NCI-H2171 (cell line): ENCODE data around the gene PRR35.
"Not testable (repeated sequence)": the region's sequence is repeated elsewhere in the genome, so short reads cannot be mapped to it uniquely, and the experiment has no call there.

Experiments used
- DNase-seq: peaks from one replicate; lab custom pipeline; 2025; lab: John Stamatoyannopoulos, UW

PRR35 gene

DNA sequence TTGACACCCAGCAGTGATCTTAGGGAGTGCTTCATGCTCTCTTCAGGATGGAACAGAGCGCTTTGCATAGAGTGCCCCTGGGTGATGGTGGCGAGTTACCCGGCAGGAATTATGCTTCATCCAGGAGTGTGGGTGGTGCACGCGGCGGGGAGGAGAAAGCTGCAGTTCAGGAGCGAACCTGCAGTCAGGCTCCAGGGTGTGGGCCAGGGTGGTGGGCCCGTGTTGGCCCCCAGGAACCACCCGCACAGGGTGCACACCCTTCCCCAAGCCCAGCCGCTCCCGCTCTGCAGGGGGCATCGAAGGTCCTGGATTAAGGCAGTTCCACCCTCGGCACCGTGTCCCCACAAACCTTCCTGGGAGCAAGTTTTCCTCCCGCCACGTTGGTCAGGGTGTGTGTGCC, 33.6 kb downstream of the PRR35 start:
- DNase-seq = no peak

DNA sequence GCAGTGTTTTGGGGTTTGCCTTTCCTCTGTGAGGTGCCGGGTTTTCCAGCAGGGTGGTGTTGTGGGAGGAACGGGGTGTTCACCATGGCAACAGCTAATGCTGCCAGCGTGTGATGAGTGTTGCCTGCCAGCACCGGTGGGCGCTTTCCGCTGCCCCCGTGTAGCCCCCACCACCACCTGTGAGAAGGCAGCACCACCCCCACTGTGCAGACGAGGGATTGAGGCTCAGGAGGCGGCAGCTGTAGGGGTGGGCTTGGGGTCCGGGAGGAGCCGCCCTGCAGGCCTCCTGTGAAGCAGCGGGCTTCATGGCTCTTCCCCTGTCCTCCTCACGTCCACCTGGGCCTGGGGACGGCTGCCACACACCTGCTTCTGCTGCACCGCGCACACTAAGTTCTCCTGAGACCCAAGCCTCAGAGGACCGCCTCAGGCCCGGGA, 34.9 kb downstream of the PRR35 start:
- DNase-seq = no peak

DNA sequence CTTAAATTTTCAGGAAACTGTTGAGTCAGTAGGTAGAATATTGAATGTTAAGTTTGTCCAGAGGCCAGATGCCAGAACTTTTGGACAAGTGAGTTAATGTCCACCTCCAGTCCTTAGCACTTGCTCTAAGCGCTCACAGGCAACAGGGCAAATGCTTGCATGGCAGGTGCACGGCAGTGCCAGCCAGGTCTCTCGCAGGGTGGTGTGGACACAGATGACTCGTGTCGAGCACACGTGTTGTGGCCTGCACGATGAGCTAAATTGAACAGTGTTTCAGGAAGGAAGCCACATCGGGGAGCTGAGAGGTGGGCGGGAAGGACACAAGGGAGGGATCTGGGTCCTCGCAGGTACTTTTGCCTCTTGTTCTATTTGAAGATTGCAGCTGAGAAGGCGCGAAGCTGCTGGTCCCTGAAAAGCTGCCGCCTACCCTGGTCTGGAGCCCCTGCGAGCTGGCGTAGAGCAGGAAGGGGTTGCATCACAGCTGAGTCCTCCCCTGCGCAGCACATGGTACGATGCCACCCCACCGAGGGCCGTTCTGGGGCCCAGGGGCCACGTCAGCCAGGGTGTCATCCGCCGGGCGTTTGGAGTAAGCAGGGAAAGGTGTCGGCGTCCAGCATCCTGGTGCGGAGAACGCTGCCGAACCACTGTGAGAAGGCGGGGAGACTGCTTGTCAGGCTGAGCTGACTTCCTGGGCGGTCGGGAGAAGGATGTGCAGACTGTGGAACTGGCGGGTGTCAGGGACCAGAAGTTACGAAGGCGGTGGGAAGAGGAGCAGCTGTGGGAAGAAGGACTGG, 35.9 kb downstream of the PRR35 start:
- DNase-seq = no peak

DNA sequence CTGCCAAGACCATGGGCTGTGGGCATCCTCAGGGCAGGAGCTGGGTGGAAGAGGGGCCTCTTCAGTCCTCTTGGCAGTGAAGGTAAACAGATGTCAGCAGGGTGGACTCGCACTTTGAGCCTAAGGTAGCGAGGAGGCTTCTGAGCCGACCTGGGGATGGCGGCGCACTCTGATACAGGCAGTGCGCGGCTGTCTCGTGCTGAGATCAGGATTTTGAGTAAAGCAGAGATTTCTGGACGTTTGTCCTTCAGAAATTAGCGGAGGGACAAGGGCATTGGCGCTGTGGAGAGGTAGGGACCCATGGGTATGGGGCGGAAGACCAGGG, 36.5 kb downstream of the PRR35 start:
- no peak for DNase-seq

DNA sequence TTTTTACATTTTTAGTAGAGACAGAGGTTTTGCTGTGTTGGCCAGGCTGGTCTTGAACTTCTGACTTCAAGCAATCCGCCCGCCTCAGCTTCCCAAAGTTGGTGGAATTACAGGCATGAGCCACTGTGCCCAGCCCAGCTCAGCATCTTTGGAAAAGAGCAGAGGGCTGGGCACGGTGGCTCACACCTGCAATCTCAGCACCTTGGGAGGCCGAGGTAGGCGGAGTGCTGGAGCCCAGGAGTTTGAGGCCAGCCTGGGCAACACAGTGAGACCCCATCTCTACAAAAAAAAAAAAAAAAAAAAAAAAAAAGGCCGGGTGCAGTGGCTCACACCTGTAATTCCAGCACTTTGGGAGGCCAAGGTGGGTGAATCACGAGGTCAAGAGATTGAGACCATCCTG, 37.5 kb downstream of the PRR35 start:
- not testable (repeated sequence) for DNase-seq

DNA sequence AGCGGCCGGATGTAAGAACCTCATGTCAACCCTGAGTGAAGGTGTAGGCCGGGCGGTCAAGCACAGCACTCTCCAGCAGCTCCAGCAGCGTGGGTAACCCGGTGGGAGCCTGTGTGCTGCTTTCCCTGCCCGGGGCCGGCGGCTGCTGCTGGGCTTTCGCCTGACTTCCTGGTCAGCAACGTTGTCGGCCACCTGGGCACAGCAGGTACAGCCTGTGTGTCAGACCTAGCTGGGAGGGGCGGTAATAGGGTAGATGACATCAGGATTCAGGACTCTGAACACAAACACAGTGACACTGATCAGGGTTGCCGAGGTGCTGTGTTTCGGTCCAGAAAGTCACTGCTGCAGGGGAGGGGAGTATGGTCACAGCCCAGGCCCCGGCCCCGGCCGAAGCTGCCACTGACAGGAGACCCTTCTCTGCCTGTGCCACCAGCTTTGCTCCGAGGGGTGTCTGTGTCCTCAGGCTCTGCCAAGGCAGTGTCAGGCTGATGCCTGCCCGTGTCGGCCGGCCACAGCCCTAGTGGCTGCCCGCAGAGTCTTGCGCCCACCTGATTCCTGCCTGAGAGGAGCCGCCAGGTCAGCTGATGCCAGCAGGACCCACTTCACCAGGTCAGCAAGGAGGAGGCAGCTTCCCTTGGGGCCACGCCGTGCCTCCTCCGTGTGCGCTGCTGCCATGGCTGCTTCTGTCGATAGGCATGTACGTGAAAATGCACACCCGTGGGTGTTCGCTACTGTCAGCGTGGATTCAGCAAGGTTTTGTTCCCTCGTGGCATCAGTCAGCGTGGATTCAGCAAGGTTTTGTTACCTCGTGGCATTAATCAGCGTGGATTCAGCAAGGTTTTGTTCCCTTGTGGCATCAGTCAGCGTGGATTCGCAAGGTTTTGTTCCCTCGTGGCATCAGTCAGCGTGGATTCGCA, 38.9 kb downstream of the PRR35 start:
- no peak for DNase-seq

DNA sequence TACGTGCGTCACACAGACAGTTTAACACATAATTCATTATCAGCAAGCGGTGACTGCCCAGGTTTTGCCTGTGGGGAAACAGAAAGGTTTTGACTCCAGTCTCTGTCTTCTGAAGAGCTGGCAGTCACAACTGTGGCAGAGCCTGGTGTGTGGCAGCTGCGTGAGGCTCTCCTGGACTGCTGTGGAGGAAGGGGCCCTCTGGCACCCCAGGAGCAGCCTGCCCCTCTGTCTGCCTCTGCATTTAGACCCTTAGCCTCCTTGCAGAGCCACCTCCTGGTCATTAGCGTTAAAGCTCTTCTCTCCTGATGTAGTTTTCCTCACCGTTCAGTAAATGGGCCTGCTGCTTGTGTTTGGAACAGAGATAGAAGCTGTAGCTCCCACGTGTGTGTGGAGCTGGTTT, 40.6 kb downstream of the PRR35 start:
- no peak for DNase-seq

DNA sequence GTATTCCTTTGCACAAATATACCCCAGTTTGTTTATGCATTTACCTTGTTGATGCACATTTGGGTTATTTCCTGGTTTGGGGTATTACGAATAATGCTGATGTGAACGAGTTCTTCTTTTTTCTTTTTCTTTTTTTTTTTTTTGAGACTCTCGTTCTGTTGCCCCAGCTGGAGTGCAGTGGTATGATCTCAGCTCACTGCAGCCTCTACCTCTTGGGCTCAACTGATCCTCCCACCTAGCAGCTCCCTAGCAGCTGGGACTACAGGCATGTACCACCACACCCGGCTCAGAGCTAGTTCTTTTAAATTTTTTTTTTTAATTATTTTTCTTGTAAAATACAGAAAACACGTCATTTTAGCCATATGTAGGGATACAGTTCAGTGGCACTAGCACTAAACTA, 43.7 kb downstream of the PRR35 start:
- no peak for DNase-seq

DNA sequence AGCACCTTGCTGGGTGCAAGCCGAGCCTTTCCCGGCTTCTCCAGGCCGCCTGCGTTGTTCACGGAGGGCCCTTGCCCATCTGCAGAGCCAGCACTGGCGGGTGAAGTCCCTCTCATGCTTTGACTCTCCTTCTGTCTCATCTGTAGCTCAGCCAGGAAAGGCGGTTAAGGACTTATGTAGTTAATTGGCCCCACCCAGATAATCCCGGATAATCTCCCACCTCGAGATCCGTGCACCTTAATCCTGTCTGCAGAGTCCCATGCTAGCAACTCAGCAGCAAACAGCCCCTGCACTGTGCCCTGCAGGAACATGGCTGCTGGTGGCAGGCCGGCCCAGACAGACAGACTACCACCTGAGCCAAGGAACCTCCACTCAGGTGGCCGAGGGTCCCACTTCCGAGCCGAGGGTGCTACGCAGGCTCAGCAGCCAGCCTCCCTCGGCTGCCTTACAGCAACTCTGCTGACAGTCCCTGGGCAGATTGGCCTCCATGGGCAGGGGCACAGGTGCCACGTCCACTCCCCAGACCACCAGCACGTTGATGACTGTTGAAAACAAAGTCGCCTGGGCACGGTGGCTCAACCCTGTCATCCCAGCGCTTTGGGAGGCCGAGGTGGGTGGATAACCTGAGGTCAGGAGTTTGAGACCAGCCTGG, 46.6 kb downstream of the PRR35 start:
- no peak for DNase-seq

DNA sequence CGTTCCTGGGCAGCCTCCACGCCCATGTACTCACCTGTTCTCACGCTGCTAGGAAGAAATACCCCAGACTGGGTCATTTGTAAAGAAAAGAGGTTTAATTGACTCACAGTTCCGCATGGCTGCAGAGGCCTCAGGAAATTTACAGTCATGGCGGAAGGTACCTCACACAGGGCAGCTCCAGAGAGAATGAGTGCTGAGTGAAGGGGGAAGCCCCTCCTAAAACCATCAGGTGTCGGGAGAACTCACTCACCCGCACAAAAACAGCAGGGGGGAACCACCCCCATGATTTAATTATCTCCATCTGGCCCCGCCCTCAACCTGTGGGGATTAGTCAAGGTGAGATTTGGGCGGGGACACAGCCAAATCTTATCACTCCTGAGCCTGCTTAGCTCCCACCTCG, 47.8 kb downstream of the PRR35 start:
- no peak for DNase-seq

DNA sequence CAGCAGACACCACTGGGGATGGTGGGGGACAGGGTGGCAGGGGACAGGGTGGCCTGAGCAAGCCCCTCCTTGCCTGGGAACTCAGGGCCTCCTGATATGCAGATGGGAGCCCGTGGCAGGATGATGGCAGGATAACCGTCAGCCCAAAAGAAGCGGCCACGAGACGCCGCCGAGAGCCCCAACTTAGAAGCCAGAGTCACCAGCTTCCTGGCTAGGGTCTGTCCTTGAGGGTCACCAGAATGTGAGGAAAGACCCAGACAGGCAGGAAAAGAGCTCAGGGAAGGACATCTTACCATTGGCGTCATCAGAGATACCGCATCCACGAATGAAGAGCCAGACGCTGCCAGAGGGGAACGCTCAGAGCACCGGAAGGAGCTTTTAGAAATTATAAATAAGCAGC, 49.1 kb downstream of the PRR35 start:
- no peak for DNase-seq

DNA sequence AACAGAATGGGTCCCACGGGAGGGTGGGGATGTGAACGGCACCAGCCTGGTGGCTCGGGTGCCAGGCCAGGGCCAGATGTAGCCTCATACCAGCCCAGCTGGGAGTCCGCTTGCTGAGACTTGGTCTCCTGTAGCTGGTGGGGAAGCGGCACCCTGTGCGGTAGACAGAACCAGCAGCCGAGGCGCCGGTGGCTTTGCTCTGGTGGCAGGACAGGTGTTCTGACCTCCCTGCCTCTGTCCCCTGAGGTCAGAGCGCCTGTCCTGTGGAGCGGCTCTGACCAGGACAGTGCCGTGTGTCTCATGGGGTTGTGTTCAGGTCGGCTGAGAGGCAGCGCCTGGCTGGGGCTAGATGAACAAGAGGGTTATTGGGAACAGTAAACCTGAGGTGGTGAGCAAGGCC, 49.8 kb downstream of the PRR35 start:
- no peak for DNase-seq

DNA sequence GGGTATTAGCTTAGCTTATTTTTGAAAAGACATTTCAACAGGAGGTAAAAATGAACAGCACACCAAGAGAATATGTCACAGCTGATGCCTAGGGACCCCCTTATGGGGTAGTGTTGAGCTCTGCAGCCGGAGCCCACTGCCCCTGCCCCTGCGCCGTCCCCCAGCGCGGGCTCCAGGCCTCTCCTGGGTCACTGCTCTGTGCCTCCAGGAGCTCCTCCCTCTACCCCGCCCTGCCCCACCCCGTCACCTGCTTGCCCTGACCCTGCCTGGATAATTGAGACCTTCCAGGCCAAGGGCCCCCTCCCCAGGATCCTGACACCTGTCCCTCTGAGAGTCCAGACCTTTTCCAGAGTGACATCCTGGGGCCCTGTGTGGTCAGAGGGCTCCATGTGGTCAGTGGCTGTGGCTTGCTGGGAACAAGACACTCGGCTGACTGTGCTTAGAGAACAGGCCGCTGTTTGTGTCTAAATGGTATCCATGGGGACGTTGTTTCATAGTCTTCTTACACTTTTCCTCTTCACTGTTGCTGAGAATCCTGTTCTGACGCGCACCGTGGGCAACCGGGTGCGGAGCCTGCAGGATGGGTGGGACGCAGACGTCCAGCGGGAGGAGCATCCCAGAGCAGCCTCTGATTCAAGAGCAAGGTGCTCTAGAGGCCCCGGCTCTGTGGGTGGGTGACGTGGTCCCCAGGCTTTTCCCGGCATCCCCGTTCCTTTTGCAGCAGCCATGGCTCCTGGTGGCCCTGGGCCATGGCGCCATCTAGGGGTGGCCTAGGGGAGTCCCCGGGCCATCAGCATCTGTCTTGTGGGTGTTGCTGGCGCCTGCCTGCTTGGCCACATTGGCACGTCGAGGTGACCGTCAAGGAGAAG, 50.6 kb downstream of the PRR35 start:
- DNase-seq = no peak

DNA sequence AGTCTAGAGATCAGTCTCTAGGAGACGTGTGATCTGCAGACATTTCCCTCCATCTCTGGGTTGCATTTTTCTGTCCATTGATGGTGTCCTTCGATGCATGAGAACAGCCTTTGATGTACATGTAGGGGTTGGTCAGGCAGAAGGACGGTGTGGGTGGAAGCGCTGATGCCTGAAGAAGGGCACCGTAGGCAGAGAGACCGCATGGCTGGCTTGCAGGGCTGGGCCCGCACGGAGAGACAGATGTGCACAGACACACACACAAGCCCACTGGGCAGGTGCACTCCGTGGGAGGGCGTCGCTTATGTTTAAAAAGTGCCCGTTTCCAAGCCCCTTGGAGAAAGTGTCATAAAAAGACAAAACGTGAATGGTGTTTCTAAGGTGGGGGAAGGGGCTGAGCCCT, 54.9 kb downstream of the PRR35 start:
- DNase-seq = no peak
